COLO668 (cell line): Measurements from ENCODE around the gene COBLL1.
"Not testable (repeated sequence)": the region's sequence is repeated elsewhere in the genome, so short reads cannot be mapped to it uniquely, and the experiment has no call there.

Experiments
- DNase-seq: peaks from one replicate; lab custom pipeline; 2025; ENCODE audit not compliant: unreplicated experiment; lab: John Stamatoyannopoulos, UW

COBLL1 gene

DNA sequence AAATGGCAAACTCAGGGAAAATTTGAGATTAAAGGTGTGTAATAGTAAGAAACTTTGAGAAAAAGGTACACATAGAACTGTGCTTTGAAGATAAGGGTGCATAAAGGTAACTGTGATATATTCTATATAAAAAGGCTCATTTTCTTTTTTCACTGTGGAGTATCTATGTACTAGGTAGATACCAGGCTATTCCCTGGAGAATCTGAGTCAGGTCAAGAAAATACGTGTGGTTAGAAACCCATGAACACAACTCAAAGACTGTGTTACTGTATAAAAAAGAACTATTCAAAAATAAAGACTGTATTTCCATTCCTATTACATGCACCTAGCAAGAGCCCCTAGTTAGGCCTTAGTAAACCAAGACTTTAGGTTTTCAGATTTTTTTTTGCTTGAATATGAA, 120.2 kb downstream of the COBLL1 start:
- DNase-seq: no peak

- DNase-seq: no peak
These were observed 121.4 kb downstream of the COBLL1 start for GRCh38 chr2:164719996-164720941.

- DNase-seq: no peak
These were observed 124.4 kb downstream of the COBLL1 start for GRCh38 chr2:164717000-164717803.

- no peak for DNase-seq
These were observed 127.2 kb downstream of the COBLL1 start for GRCh38 chr2:164714471-164714870.

DNA sequence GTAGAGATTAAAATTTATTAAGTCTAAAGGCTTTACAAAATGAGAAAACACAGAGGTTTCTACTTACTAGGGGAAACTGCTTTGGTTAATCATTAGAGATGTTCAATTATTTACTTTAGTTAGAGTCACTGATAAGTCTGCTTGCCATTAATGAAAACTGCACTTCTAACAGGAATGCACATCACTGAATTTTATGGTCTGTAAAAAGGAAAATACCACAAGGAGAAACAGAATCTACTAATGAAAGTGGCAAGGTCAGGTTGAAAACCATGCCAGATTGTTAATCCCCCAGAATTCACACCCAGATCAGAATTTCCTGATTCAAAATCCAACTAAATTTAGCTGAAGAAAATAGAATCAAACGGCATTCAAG, 129.9 kb downstream of the COBLL1 start:
- DNase-seq: no peak

DNA sequence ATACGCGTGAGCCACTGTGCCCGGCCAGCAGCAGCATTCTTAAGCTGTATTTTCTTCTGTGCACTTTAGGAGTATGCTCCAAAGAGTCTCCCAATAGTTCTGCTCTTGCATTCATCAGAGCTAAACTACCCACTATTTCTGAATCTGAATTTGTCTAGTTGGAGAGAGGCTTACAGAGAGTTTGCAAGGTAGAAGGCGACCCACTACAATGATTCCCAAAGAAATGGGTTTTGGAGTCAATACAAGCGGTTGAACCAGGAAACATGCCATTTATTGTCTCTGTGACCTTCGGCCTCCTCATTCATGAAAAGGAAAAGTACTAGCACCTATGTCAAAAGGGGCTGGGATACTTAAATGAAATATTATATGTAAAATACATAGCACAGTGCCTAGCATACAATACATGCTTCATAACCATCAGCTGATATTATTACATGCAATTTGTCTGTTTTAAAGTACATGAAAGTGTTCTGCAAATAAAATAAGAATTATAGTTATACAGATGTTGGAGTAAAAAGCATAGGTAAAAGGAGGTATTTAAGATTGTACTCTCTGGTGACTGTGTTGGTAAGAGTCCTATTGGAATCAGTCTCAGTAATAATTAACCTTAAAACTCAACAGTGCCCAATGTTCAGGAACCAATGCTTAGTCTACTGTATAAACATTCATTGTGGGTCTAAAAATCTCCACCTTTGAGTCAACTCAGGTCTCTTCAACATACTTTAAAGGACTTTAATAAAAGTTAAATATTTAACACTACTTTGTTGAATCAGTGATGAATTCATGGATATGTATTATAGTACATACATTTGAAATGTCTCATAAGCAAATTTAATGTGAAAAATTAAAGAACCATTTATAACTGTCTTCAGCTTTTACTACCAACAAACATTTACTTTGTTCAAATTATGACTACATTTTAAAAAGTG, 130.5 kb downstream of the COBLL1 start:
- DNase-seq: no peak

DNA sequence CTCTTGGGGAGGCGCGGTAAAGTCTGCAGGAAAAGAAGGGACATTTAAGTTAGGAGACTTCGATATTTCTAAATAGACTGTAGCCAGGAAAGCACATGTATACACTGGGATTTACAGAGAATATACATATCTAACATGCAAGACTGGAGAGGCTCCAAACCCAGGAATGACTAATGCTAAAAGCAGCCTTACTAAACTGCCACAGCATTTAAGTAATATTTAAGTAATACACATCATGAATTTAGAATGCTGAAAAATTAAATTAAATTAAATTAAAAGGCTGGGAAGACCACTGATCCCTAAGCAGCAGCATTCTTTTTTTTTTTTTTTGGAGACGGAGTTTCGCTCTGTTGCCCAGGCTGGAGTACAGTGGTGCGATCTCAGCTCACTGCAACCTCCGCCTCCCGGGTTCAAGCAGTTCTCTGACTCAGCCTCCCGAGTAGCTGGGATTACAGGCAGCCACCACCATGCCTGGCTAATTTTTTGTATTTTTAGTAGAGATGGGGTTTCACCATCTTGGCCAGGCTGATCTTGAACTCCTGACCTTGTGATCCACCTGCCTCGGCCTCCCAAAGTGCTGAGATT, 131.3 kb downstream of the COBLL1 start:
- not testable (repeated sequence) for DNase-seq

GRCh38 chr2:164706522-164706921, 135.1 kb downstream of the COBLL1 start:
- DNase-seq: no peak

DNA sequence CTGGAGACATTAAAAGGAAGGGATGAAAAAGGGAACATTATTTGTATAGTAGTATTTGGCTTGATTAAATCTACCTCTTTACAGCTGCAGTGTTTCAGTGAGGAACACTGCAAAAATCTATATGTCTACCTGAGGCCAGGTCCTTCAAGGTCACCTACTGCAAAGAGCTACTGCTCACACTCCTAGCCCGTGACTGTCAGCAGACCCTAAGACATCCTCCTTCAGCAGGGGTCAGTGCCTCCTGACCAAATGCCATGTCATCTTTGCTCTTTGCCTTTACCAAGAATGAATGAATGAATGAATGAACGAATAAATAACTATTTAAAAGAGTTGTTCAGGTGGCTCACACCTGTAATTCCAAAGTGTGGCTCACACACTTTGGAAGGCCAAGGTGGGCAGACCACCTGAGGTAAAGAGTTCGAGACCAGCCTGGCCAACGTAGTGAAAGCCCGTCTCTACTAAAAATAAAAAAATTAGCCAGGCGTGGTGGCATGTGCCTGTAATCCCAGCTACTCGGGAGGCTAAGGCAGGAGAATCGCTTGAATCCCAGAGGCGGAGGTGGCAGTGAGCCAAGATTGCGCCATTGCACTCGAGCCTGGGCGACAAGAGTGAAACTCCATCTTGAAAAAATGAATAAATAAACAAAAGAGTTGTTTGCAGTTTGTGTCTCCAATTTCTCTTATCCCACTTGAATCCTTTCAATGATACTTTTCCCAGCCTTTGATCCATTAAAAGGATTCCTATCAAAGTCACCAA, 136.0 kb downstream of the COBLL1 start:
- no peak for DNase-seq

- no peak for DNase-seq
These were observed 137.5 kb downstream of the COBLL1 start for GRCh38 chr2:164703915-164704706.

GRCh38 chr2:164701565-164701964, 140.1 kb downstream of the COBLL1 start:
- no peak for DNase-seq

- DNase-seq: no peak
These were observed 141.2 kb downstream of the COBLL1 start for GRCh38 chr2:164700390-164700789.

DNA sequence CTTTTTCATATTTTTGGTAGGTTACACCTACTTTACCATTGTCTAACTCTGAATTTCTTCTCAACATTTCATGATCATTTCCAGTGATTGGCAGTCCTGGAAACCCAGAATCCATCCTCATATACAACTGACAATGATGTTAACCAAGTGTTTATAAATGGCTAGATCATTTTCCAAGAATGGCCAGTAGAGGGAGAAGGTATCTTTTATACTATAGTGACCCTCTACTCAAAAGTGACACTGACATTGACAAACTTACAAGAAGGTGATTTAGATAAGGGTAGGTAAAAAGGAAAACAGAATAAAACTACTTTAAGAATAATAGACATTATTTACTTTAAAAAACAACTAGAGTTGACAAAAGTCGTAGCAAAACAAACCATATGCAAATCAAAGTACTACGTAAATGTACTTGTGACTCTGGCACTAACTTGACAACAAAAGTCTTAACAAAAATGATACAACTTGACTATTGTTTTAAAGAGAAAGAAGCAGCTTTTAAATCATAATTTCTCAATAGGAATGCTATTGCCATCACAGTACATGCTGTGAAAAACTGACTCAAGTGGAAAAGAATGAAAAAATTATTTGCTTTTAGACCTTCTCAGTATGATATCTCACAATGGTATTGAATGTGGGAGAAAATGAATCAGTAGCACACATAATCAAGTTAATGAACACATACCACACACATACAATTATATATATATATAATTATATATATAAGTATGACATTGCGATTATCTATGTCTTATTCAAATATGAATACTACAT, 143.7 kb downstream of the COBLL1 start:
- DNase-seq: no peak

DNA sequence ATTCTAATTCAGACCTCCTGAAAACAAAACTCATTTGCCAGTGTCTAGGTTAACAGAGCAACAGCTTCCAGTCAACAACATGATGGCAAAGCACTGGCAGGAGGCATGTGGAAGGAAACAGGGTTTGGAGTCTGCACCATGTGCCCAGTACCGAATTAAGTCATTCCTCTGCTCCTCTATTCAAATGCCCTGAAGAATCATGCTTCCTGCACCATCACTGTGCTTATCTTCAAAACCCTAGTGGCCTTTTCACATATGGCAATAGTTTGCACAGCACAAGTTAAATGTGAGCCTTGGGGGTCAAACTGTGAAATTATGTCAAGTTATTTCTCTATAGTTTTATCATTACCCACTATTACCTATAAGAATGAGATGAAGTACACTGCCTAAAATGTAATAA, 145.0 kb downstream of the COBLL1 start:
- no peak for DNase-seq

DNA sequence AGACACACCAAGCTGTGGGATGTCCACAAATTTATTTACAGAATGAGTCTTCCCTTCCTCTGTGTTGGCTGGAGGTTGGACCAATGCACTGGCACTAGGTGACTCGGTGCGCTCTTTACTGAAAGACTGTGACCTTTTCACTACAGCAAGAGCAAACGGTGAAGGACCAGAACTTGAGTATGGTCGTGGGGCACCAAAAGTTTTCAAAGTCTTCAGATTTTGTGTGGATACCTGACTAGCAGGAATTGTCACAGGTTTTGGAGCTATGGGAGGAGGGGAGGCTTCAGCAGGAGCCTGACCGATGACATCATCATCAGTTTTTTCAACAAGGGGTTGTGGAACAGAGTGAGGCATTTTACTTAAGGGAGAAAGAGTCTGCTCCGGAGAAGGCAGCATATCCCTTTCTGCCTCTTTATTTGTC, 147.3 kb downstream of the COBLL1 start:
- DNase-seq: no peak

- no peak for DNase-seq
These were observed 147.8 kb downstream of the COBLL1 start for GRCh38 chr2:164693834-164694233.

GRCh38 chr2:164693390-164693789, 148.2 kb downstream of the COBLL1 start:
- DNase-seq: no peak

DNA sequence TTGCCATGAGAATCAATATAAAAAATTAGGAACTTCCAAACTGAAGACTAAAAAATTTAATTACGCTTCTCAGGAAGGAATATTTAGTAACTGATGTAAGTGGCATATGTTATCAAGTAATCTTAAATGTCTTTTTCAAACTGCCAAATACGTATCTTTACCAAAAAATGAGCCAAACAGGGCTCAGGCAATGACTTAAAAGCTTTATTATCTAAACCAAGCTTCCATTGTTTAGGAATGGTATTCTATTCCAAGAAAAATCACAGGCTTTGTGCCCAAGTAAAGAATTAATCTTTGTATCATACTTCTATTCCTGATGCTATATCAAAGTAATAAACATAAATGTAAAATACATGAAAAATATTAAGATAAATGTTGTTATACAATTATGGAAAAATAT, 148.7 kb downstream of the COBLL1 start:
- no peak for DNase-seq
